Endodermal cell (in vitro differentiated cells): ENCODE measurements around the gene SLC34A1. TPM values are rescaled to one million over a fixed set of nuclear protein-coding genes. Genes with fewer than 3 reads are reported as not detected.
"Not testable (repeated sequence)": the region's sequence is repeated elsewhere in the genome, so short reads cannot be mapped to it uniquely, and the experiment has no call there.

Source experiments
- DNase-seq: peaks from one replicate; pipeline ENCODE4 v3.0.0-alpha.2; 2017
- H3K27ac ChIP-seq: 2 replicates; pipeline ENCODE4 v1.5.1; 2013; ENCODE audit warnings: mild to moderate bottlenecking, low read depth, low read length, moderate library complexity
- H3K27me3 ChIP-seq: 2 replicates; pipeline ENCODE4 v1.6.1; 2013; ENCODE audit warnings: mild to moderate bottlenecking, low read length, moderate library complexity; ENCODE audit not compliant: insufficient read depth, control insufficient read depth, poor library complexity, severe bottlenecking
- H3K36me3 ChIP-seq: 2 replicates; pipeline ENCODE4 v1.7.0; 2013; ENCODE audit warnings: mild to moderate bottlenecking, low read length, moderate library complexity; ENCODE audit not compliant: control insufficient read depth, insufficient read depth
- H3K4me1 ChIP-seq: one replicate; pipeline ENCODE4 v1.7.0; 2013; ENCODE audit warnings: low read length; ENCODE audit not compliant: control insufficient read depth, insufficient read depth
- H3K4me3 ChIP-seq: 2 replicates; pipeline ENCODE4 v1.5.1; 2013; ENCODE audit warnings: mild to moderate bottlenecking, low read length, moderate library complexity
- H3K9ac ChIP-seq: 2 replicates; pipeline ENCODE4 v1.6.1; 2013; ENCODE audit warnings: mild to moderate bottlenecking, low read length, moderate library complexity; ENCODE audit not compliant: poor library complexity, severe bottlenecking; ENCODE audit errors: extremely low read depth
- H3K9me3 ChIP-seq: 2 replicates; pipeline ENCODE4 v1.6.1; 2013; ENCODE audit warnings: mild to moderate bottlenecking, low read length, moderate library complexity; ENCODE audit not compliant: control insufficient read depth
- H3K27ac Mint-ChIP-seq: 2 replicates; pipeline ENCODE4 v1.8.0; 2020; ENCODE audit warnings: mixed read lengths
- H3K27me3 Mint-ChIP-seq: 2 replicates; pipeline ENCODE4 v1.8.0; 2021; ENCODE audit warnings: mild to moderate bottlenecking, mixed read lengths; ENCODE audit not compliant: insufficient read depth
- H3K36me3 Mint-ChIP-seq: 2 replicates; pipeline ENCODE4 v1.8.0; 2020; ENCODE audit warnings: low read depth, mixed read lengths
- H3K4me1 Mint-ChIP-seq: 2 replicates; pipeline ENCODE4 v1.8.0; 2020; ENCODE audit warnings: mixed read lengths
- H3K4me3 Mint-ChIP-seq: 2 replicates; pipeline ENCODE4 v1.8.0; 2020; ENCODE audit warnings: mild to moderate bottlenecking, moderate library complexity, mixed read lengths
- H3K9me3 Mint-ChIP-seq: 2 replicates; pipeline ENCODE4 v1.8.0; 2020; ENCODE audit warnings: mild to moderate bottlenecking, mixed read lengths
- WGBS, 2 experiments: methylation state at CpG; one replicate each; pipeline versions ENCODE4 v1.1.5 to v1.1.7; 2013; ENCODE audit warnings: missing lambda C conversion rate in 2 of 2, mixed read lengths in 1 of 2; ENCODE audit not compliant: insufficient coverage in 1 of 2, insufficient read length in 1 of 2; 5-methylcytosine and 5-hydroxymethylcytosine counted together
- total RNA-seq, 2 donors: library from RNA; stranded (reverse); fragmentation: NEBNext Ultra II Directional in 1 of 2; extraction: Animal tissue kit (Norgen Biotek cat#: 25700) in 1 of 2; gene quantifications; 2 replicates in 1 of 2; 3 replicates in 1 of 2; pipeline ENCODE4 v1.2.1, GENCODE V29; 2021
- TF ChIP-seq, protein P1 (sequence below): fragments of 200-600 bp; sonication (generic); conservative IDR thresholded peaks from 2 replicates; pipeline ENCODE4 v1.5.0; 2021; ENCODE audit warnings: antibody characterized with exemption, mild to moderate bottlenecking

Gene SLC34A1
- total RNA-seq, 2 donors from 2014 or later: not detected

DNA sequence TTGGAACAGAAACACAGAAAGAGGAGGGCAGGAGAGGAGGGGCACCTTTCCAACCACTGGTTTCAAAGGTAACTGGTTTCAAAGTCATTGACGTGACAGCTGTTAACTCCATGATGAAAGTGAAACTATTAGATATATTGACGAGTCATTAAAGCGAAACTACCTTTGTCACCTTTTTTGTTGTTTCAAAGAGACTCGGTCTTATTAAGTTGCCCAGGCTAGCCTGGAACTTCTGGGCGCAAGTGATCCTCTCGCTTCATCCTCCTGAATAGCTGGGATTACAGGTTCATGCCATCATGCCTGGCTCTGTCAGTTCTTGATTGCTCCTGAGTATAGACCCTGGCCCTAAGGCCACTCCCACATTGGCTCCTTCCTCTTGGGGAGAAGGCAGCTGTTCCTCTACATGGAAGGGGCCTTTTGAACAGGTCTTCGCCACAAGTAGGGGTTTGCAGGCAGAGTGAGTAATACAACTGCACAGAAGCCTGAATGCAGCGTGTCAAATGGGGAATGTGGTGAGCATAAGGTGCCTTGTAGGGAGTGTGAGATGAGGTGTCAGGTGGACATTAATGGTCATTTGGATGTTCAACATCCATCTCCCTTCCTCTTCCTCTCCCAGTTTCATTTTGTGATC, 28.5 kb downstream of the SLC34A1 start:
- no peaks in the 10 kb centered on the region for H3K9me3 Mint-ChIP-seq
- H3K27ac Mint-ChIP-seq: no peak overlapping the region
- Histone ChIP-seq H3K4me1 (no peaks in the 10 kb centered on the region), H3K9ac (no peak overlapping the region), H3K36me3 (no peaks in the 10 kb centered on the region), H3K27ac (no peak overlapping the region), H3K4me3 (no peak overlapping the region), H3K9me3 (no peaks in the 10 kb centered on the region), H3K27me3 (peaks cover 39% of the 10 kb centered on the region)
- H3K4me3 Mint-ChIP-seq: no peak overlapping the region
- TF ChIP-seq, protein P1, sequence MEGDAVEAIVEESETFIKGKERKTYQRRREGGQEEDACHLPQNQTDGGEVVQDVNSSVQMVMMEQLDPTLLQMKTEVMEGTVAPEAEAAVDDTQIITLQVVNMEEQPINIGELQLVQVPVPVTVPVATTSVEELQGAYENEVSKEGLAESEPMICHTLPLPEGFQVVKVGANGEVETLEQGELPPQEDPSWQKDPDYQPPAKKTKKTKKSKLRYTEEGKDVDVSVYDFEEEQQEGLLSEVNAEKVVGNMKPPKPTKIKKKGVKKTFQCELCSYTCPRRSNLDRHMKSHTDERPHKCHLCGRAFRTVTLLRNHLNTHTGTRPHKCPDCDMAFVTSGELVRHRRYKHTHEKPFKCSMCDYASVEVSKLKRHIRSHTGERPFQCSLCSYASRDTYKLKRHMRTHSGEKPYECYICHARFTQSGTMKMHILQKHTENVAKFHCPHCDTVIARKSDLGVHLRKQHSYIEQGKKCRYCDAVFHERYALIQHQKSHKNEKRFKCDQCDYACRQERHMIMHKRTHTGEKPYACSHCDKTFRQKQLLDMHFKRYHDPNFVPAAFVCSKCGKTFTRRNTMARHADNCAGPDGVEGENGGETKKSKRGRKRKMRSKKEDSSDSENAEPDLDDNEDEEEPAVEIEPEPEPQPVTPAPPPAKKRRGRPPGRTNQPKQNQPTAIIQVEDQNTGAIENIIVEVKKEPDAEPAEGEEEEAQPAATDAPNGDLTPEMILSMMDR: no peak
- no peak for DNase-seq
- WGBS, 2 experiments: 93 to 94% methylated on average over 7 to 8 of the region's 8 CpGs
- no peaks in the 10 kb centered on the region for H3K36me3 Mint-ChIP-seq
- H3K27me3 Mint-ChIP-seq: peaks cover 60% of the 10 kb centered on the region
- no peaks in the 10 kb centered on the region for H3K4me1 Mint-ChIP-seq

DNA sequence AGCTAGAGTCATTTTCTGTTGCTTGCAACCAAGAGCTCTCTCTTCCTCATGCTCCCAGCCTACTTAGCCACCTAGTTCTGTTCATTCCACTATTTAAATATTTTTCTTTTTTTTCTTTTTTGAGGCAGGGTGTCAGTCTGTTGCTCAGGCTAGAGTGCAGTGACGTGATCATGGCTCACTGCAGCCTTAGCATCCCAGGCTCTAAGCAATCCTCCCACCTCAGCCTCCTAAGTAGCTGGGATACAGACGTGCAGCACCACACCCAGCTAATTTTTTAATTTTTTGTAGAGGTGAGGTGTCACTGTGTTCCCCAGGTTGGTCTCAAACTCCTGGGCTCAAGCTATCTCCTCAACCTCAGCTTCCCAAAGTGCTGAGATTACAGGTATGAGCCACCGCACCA, 30.2 kb downstream of the SLC34A1 start:
- no peaks in the 10 kb centered on the region for H3K4me1 Mint-ChIP-seq
- peaks cover 44% of the 10 kb centered on the region for H3K27me3 Mint-ChIP-seq
- no peaks in the 10 kb centered on the region for H3K4me1 ChIP-seq
- TF ChIP-seq, protein P1: no peak
- H3K4me3 ChIP-seq: no peak overlapping the region
- no peak overlapping the region for H3K27ac Mint-ChIP-seq
- no peak for DNase-seq
- H3K36me3 Mint-ChIP-seq: no peaks in the 10 kb centered on the region
- H3K27me3 ChIP-seq: peaks cover 24% of the 10 kb centered on the region
- WGBS, 2 experiments: 79 to 95% methylated on average over 2 to 3 of the region's 3 CpGs
- no peak overlapping the region for H3K9ac ChIP-seq
- H3K36me3 ChIP-seq: no peaks in the 10 kb centered on the region
- no peaks in the 10 kb centered on the region for H3K9me3 Mint-ChIP-seq
- H3K9me3 ChIP-seq: no peaks in the 10 kb centered on the region
- H3K4me3 Mint-ChIP-seq: no peak overlapping the region
- no peak overlapping the region for H3K27ac ChIP-seq

GRCh38 chr5:177417081-177417480, 32.8 kb downstream of the SLC34A1 start:
- H3K27ac Mint-ChIP-seq, H3K36me3 Mint-ChIP-seq, DNase-seq, H3K4me1 Mint-ChIP-seq, H3K4me3 Mint-ChIP-seq, H3K9me3 Mint-ChIP-seq, H3K36me3 ChIP-seq, H3K4me1 ChIP-seq, H3K27ac ChIP-seq, H3K4me3 ChIP-seq, H3K9ac ChIP-seq, H3K9me3 ChIP-seq: not testable (repeated sequence)
- H3K27me3 ChIP-seq: peaks cover 19% of the 10 kb centered on the region
- peaks cover 24% of the 10 kb centered on the region for H3K27me3 Mint-ChIP-seq
- 91 to 92% methylated on average over 5 to 6 of the region's 6 CpGs for WGBS, 2 experiments

GRCh38 chr5:177419046-177419445, 34.8 kb downstream of the SLC34A1 start:
- WGBS, 2 experiments: 96 to 100% methylated on average over 3 of the region's 3 CpGs
- TF ChIP-seq, protein P1: no peak
- H3K4me1 Mint-ChIP-seq: peaks cover 9% of the 10 kb centered on the region

GRCh38 chr5:177420472-177420871, 36.2 kb downstream of the SLC34A1 start:
- DNase-seq, H3K36me3 ChIP-seq, H3K4me1 ChIP-seq, H3K4me3 ChIP-seq, H3K27me3 ChIP-seq, H3K4me3 Mint-ChIP-seq, H3K9me3 ChIP-seq, H3K9ac ChIP-seq, H3K27ac ChIP-seq, H3K36me3 Mint-ChIP-seq, H3K27ac Mint-ChIP-seq, H3K9me3 Mint-ChIP-seq: not testable (repeated sequence)
- 85 to 97% methylated on average over 5 to 7 of the region's 7 CpGs for WGBS, 2 experiments
- Mint-ChIP-seq H3K4me1 (peaks cover 15% of the 10 kb centered on the region), H3K27me3 (peaks cover 13% of the 10 kb centered on the region)

More at GRCh38 chr5:177419046-177419445, 34.8 kb downstream of the SLC34A1 start:
- Mint-ChIP-seq H3K27me3 (peaks cover 13% of the 10 kb centered on the region), H3K36me3 (no peaks in the 10 kb centered on the region), H3K9me3 (no peaks in the 10 kb centered on the region), H3K27ac (no peak overlapping the region), H3K4me3 (no peak overlapping the region)
- peaks cover 2% of the 10 kb centered on the region for H3K27me3 ChIP-seq
- H3K9ac ChIP-seq: no peak overlapping the region
- H3K27ac ChIP-seq: no peak overlapping the region
- no peaks in the 10 kb centered on the region for H3K9me3 ChIP-seq
- H3K36me3 ChIP-seq: no peaks in the 10 kb centered on the region
- no peaks in the 10 kb centered on the region for H3K4me1 ChIP-seq
- no peak for DNase-seq
- no peak overlapping the region for H3K4me3 ChIP-seq
